GM12892 (cell line): ENCODE data around the gene TTC9. TPM values are rescaled to one million over a fixed set of nuclear protein-coding genes. Genes with fewer than 3 reads are reported as not detected.

ENCODE experiments used
- DNase-seq: peaks from one replicate; pipeline ENCODE4 v3.0.0; 2011; ENCODE audit not compliant: insufficient read length
- FAIRE-seq: peaks from 2 replicates; lab custom pipeline; 2011; peaks lifted over from hg19 to GRCh38; lab: Jason Lieb, UNC
- POLR2A ChIP-seq: IDR thresholded peaks from 2 replicates; pipeline ENCODE4 v1.6.1; 2011; ENCODE audit warnings: low read depth, low read length, control low read depth
- POLR2AphosphoS5 ChIP-seq: IDR thresholded peaks from 2 replicates; pipeline ENCODE4 v1.6.1; 2011; ENCODE audit warnings: low read depth, low read length, control low read depth
- TAF1 ChIP-seq: IDR thresholded peaks from 2 replicates; pipeline ENCODE4 v1.6.1; 2011; ENCODE audit warnings: low read depth, mild to moderate bottlenecking, control low read depth, low read length, borderline replicate concordance
- polyA plus RNA-seq: library from polyadenylated mRNA; unstranded; fragments of >200 nt; gene quantifications from one replicate; pipeline ENCODE4 v1.2.1, GENCODE V29; 2012; ENCODE audit warnings: missing spikeins, inconsistent platforms; ENCODE audit not compliant: missing spikeins

Gene TTC9
- polyA plus RNA-seq, result 9.6 TPM

GRCh38 chr14:70641548-70642302, at the start of gene TTC9:
TSS of gene TTC9 (plus strand) at chr14:70641916. CDS start at chr14:70642130, 214 bp downstream.
- FAIRE-seq, result peak; percentile 33
- TF ChIP-seq POLR2AphosphoS5, result no peak
- no peak for TF ChIP-seq TAF1
- TF ChIP-seq POLR2A, result no peak

GRCh38 chr14:70594461-70594860, 47.3 kb upstream of the TTC9 start:
- TF ChIP-seq POLR2AphosphoS5 (no peak), TAF1 (no peak), POLR2A (no peak)
- DNase-seq (no peak), FAIRE-seq (no peak)

More at GRCh38 chr14:70641548-70642302, at the start of gene TTC9:
- peak; percentile 44 for DNase-seq

GRCh38 chr14:70595443-70596185, 46.1 kb upstream of the TTC9 start:
- FAIRE-seq (no peak), DNase-seq (no peak)
- TF ChIP-seq POLR2A, result no peak
- TF ChIP-seq TAF1, result no peak
- no peak for TF ChIP-seq POLR2AphosphoS5

GRCh38 chr14:70597731-70598130, 44.0 kb upstream of the TTC9 start:
- FAIRE-seq, result no peak
- DNase-seq, result no peak
- TF ChIP-seq POLR2A (no peak), POLR2AphosphoS5 (no peak), TAF1 (no peak)

- FAIRE-seq, result peak; percentile 21
- DNase-seq, result no peak
- TF ChIP-seq TAF1 (no peak), POLR2A (no peak), POLR2AphosphoS5 (no peak)
Measured at GRCh38 chr14:70599345-70599744, 42.4 kb upstream of the TTC9 start.

GRCh38 chr14:70600382-70601157, 41.1 kb upstream of the TTC9 start, which contains the start of gene MED6:
TSS of gene MED6 (minus strand) at chr14:70600655. CDS start at chr14:70600637, 18 bp downstream.
- FAIRE-seq (peak; percentile 96), DNase-seq (peak; percentile 71)
- TF ChIP-seq TAF1 (peak; percentile 69; the same call in 1 of the 2 replicates), POLR2A (peak; percentile 73), POLR2AphosphoS5 (no peak)

GRCh38 chr14:70601162-70601561, 40.6 kb upstream of the TTC9 start:
- TF ChIP-seq POLR2AphosphoS5 (no peak), POLR2A (no peak), TAF1 (no peak)
- DNase-seq (no peak), FAIRE-seq (peak; percentile 76)

GRCh38 chr14:70602254-70602653, 39.5 kb upstream of the TTC9 start:
- DNase-seq, result peak; percentile 15
- no peak for TF ChIP-seq TAF1
- TF ChIP-seq POLR2AphosphoS5, result no peak
- FAIRE-seq, result peak; percentile 86

- TF ChIP-seq POLR2AphosphoS5, result no peak
- no peak for TF ChIP-seq POLR2A
- TF ChIP-seq TAF1, result no peak
- DNase-seq, result no peak
- FAIRE-seq, result no peak
Measured at GRCh38 chr14:70611216-70611615, 30.5 kb upstream of the TTC9 start.

GRCh38 chr14:70616646-70617045, 25.1 kb upstream of the TTC9 start:
- FAIRE-seq (no peak), DNase-seq (no peak)
- no peak for TF ChIP-seq POLR2AphosphoS5
- no peak for TF ChIP-seq TAF1
- TF ChIP-seq POLR2A, result no peak

- no peak for TF ChIP-seq POLR2AphosphoS5
- TF ChIP-seq TAF1, result no peak
- TF ChIP-seq POLR2A, result no peak
- FAIRE-seq (no peak), DNase-seq (no peak)
Measured at GRCh38 chr14:70618314-70618713, 23.4 kb upstream of the TTC9 start.
